HL-60 (cell line): ENCODE measurements around the gene DIAPH1.

ENCODE experiments used
- CTCF ChIP-seq: IDR thresholded peaks from one replicate; pipeline ENCODE4 v1.5.1; 2011; ENCODE audit warnings: low read length, control low read depth, inconsistent platforms; ENCODE audit not compliant: insufficient read depth
- GABPA ChIP-seq: IDR thresholded peaks from 2 replicates; pipeline ENCODE4 v1.6.1; 2012; ENCODE audit warnings: low read depth
- POLR2AphosphoS5 ChIP-seq: IDR thresholded peaks from 2 replicates; pipeline ENCODE4 v1.6.1; 2012; ENCODE audit warnings: low read depth
- REST ChIP-seq: IDR thresholded peaks from 2 replicates; pipeline ENCODE4 v1.6.1; 2012; ENCODE audit warnings: low read depth; ENCODE audit not compliant: insufficient replicate concordance

GRCh38 chr5:141513627-141514329 is 105.0 kb downstream of the DIAPH1 start:
- TF ChIP-seq CTCF = no peak
- no peak for TF ChIP-seq POLR2AphosphoS5
- TF ChIP-seq REST = no peak
- no peak for TF ChIP-seq GABPA
